ENCODE results near the gene SEMA4B.

GRCh38 chr15:90268415-90268814 lies 67.3 kb downstream of the SEMA4B start:
- no peak for TF ChIP-seq EZH2 (IDR thresholded peaks at IDR 0.05)
- no peak for TF ChIP-seq CTCF (IDR thresholded peaks at IDR 0.05)
- no peak for TF ChIP-seq EZH2phosphoT487 (IDR thresholded peaks at IDR 0.05)
